H9 (cell line): Measurements from ENCODE around the gene TRIM68. TPM values are rescaled to one million over a fixed set of nuclear protein-coding genes. Genes with fewer than 3 reads are reported as not detected.

Experiments used
- DNase-seq: peaks from one replicate; pipeline ENCODE4 v3.0.0-alpha.2; 2017
- H2AFZ ChIP-seq: one replicate; pipeline ENCODE4 v1.6.1; 2013; ENCODE audit warnings: mild to moderate bottlenecking, low read length, control low read depth, moderate library complexity
- H2AK5ac ChIP-seq: 2 replicates; pipeline ENCODE4 v1.6.1; 2013; ENCODE audit warnings: low read length, control low read depth, mixed read lengths; ENCODE audit not compliant: insufficient read length
- H2BK120ac ChIP-seq: one replicate; pipeline ENCODE4 v1.6.1; 2013; ENCODE audit warnings: low read depth, mild to moderate bottlenecking, low read length, control low read depth, inconsistent platforms; ENCODE audit not compliant: poor library complexity, severe bottlenecking
- H2BK12ac ChIP-seq: 2 replicates; pipeline ENCODE4 v1.6.1; 2013; ENCODE audit warnings: low read length, control low read depth, mixed read lengths, low read depth; ENCODE audit not compliant: insufficient read length
- H2BK15ac ChIP-seq: 2 replicates; pipeline ENCODE4 v1.6.1; 2013; ENCODE audit warnings: low read depth, low read length, control low read depth
- H2BK20ac ChIP-seq: one replicate; pipeline ENCODE4 v1.6.1; 2013; ENCODE audit warnings: low read depth, mild to moderate bottlenecking, low read length, control low read depth, inconsistent platforms; ENCODE audit not compliant: poor library complexity, severe bottlenecking
- H2BK5ac ChIP-seq: 2 replicates; pipeline ENCODE4 v1.6.1; 2013; ENCODE audit warnings: low read length, control low read depth, mixed read lengths; ENCODE audit not compliant: insufficient read length
- H3K14ac ChIP-seq: 2 replicates; pipeline ENCODE4 v1.6.1; 2013; ENCODE audit warnings: low read length, control low read depth; ENCODE audit not compliant: insufficient read depth
- H3K18ac ChIP-seq: 2 replicates; pipeline ENCODE4 v1.6.1; 2013; ENCODE audit warnings: low read depth, mild to moderate bottlenecking, mixed read lengths, low read length, control low read depth; ENCODE audit not compliant: insufficient read length
- H3K23ac ChIP-seq: 2 replicates; pipeline ENCODE4 v1.6.1; 2013; ENCODE audit warnings: low read length, control low read depth, mixed read lengths, low read depth; ENCODE audit not compliant: insufficient read length
- H3K23me2 ChIP-seq: 2 replicates; pipeline ENCODE4 v1.6.1; 2013; ENCODE audit warnings: low read depth, mild to moderate bottlenecking, mixed read lengths, low read length, control low read depth; ENCODE audit not compliant: insufficient read length, poor library complexity, severe bottlenecking
- H3K27ac ChIP-seq: 2 replicates; pipeline ENCODE4 v1.5.1; 2013; ENCODE audit warnings: low read length, control low read depth, mixed read lengths, low read depth; ENCODE audit not compliant: insufficient read length
- H3K27me3 ChIP-seq: 2 replicates; pipeline ENCODE4 v1.6.1; 2013; ENCODE audit warnings: low read length, control low read depth, inconsistent platforms; ENCODE audit not compliant: insufficient read depth
- H3K4ac ChIP-seq: 2 replicates; pipeline ENCODE4 v1.6.1; 2013; ENCODE audit warnings: low read depth, mild to moderate bottlenecking, control low read depth, inconsistent platforms, low read length, moderate library complexity
- H3K4me1 ChIP-seq: 2 replicates; pipeline ENCODE4 v1.6.1; 2013; ENCODE audit warnings: low read length, control low read depth, inconsistent platforms; ENCODE audit not compliant: insufficient read depth
- H3K4me2 ChIP-seq: 2 replicates; pipeline ENCODE4 v1.6.1; 2013; ENCODE audit warnings: low read length, control low read depth, mixed read lengths; ENCODE audit not compliant: insufficient read length, insufficient read depth
- H3K56ac ChIP-seq: 2 replicates; pipeline ENCODE4 v1.6.1; 2013; ENCODE audit warnings: low read depth, mild to moderate bottlenecking, mixed read lengths, low read length, control low read depth; ENCODE audit not compliant: insufficient read length
- H3K79me1 ChIP-seq: 2 replicates; pipeline ENCODE4 v1.6.1; 2013; ENCODE audit warnings: low read depth, mild to moderate bottlenecking, moderate library complexity, low read length, control low read depth, inconsistent platforms; ENCODE audit not compliant: insufficient read depth, poor library complexity, severe bottlenecking
- H3K79me2 ChIP-seq: 2 replicates; pipeline ENCODE4 v1.6.1; 2013; ENCODE audit warnings: low read length, control low read depth, inconsistent platforms; ENCODE audit not compliant: insufficient read depth
- H3K9ac ChIP-seq: 2 replicates; pipeline ENCODE4 v1.6.1; 2013; ENCODE audit warnings: low read length, control low read depth, mixed read lengths; ENCODE audit not compliant: insufficient read length; ENCODE audit errors: extremely low read depth
- H3K9me3 ChIP-seq: one replicate; pipeline ENCODE4 v1.6.1; 2013; ENCODE audit warnings: low read depth, low read length, inconsistent platforms; ENCODE audit not compliant: control insufficient read depth
- H3T11ph ChIP-seq: one replicate; pipeline ENCODE4 v1.6.1; 2013; ENCODE audit warnings: mild to moderate bottlenecking, low read length, control low read depth, inconsistent platforms
- H4K20me1 ChIP-seq: one replicate; pipeline ENCODE4 v1.6.1; 2013; ENCODE audit not compliant: control insufficient read depth, insufficient read length, insufficient read depth
- H4K5ac ChIP-seq: 2 replicates; pipeline ENCODE4 v1.6.1; 2013; ENCODE audit warnings: low read depth, mild to moderate bottlenecking, mixed read lengths, low read length, control low read depth; ENCODE audit not compliant: insufficient read length
- H4K8ac ChIP-seq: replicated peaks from 2 replicates; pipeline ENCODE4 v1.6.1; 2013; ENCODE audit warnings: low read length, control low read depth, mixed read lengths, low read depth; ENCODE audit not compliant: insufficient read length
- H4K91ac ChIP-seq: 2 replicates; pipeline ENCODE4 v1.6.1; 2013; ENCODE audit warnings: low read depth, mild to moderate bottlenecking, moderate library complexity, mixed read lengths, low read length, control low read depth; ENCODE audit not compliant: insufficient read length
- H3K27ac Mint-ChIP-seq, 3 experiments: 2 replicates in 2 of 3; 3 replicates in 1 of 3; pipeline ENCODE4 v1.8.0; 2020 to 2021; ENCODE audit warnings: mixed read lengths in 3 of 3, mild to moderate bottlenecking in 1 of 3, moderate library complexity in 1 of 3
- H3K27me3 Mint-ChIP-seq: 2 replicates; pipeline ENCODE4 v1.8.0; 2021; ENCODE audit warnings: low read depth, mild to moderate bottlenecking, moderate library complexity, mixed read lengths
- H3K36me3 Mint-ChIP-seq, 3 experiments: 2 replicates in 2 of 3; 3 replicates in 1 of 3; pipeline ENCODE4 v1.8.0; 2020 to 2021; ENCODE audit warnings: low read depth in 3 of 3, mixed read lengths in 3 of 3; ENCODE audit not compliant: insufficient read depth in 1 of 3
- H3K4me1 Mint-ChIP-seq, 2 experiments: 2 replicates each; pipeline ENCODE4 v1.8.0; 2020; ENCODE audit warnings: mixed read lengths in 2 of 2
- H3K4me3 Mint-ChIP-seq, 2 experiments: 2 replicates in 1 of 2; 3 replicates in 1 of 2; pipeline ENCODE4 v1.8.0; 2020 to 2021; ENCODE audit warnings: mild to moderate bottlenecking in 2 of 2, mixed read lengths in 2 of 2, moderate library complexity in 1 of 2
- H3K9me3 Mint-ChIP-seq, 2 experiments: 2 replicates in 1 of 2; 3 replicates in 1 of 2; pipeline ENCODE4 v1.8.0; 2020; ENCODE audit warnings: mild to moderate bottlenecking in 2 of 2, mixed read lengths in 2 of 2, moderate library complexity in 1 of 2
- total RNA-seq: library from RNA; stranded (reverse); gene quantifications from 2 replicates; pipeline ENCODE4 v1.2.1, GENCODE V29; 2021
- TF ChIP-seq, protein P1 (sequence below): fragments of 200-600 bp; sonication (generic); conservative IDR thresholded peaks from 3 replicates; pipeline ENCODE4 v1.8.0; 2021; ENCODE audit warnings: antibody characterized with exemption, mild to moderate bottlenecking

The TRIM68 gene
- total RNA-seq, 1 experiment from 2014 or later = 9.9 TPM

DNA sequence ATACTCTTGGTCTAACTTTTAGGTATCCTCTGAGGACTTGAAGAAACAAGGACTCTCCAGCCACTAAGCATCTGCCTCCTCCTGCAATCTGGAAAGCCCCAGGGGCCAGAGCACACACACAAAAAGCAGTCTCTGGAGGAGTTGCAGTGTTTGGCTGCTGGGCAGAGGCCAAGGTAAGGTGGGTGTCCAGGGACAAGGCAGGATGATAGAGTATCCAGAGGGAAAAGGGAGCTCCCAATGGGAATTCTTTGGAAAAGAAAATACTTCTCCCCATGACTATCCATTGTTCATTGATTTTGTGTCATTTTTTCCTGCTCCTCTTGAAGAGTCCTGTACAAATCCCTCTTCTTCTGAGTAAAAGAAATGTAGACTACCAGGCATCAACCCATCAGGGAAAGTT, 26.6 kb downstream of the TRIM68 start, which contains the start of gene OR52I2:
TSS of gene OR52I2 (plus strand) at position 301 of the 400 bp plus-strand sequence.
- Histone ChIP-seq H3K9ac (no peak within 1 kb of the TSS), H3K18ac (no peak within 1 kb of the TSS), H3K23ac (no peak within 1 kb of the TSS), H2BK120ac (no peak within 1 kb of the TSS), H2AFZ (no peak within 1 kb of the TSS), H3K27ac (no peak within 1 kb of the TSS), H4K8ac (no peak within 1 kb of the TSS), H3K79me2 (no peaks in the 10 kb centered on the region), H2AK5ac (no peak within 1 kb of the TSS), H3K56ac (no peak within 1 kb of the TSS), H3K14ac (no peak within 1 kb of the TSS), H4K91ac (no peak within 1 kb of the TSS), H2BK12ac (no peak within 1 kb of the TSS), H3K4me1 (no peaks in the 10 kb centered on the region), H3K27me3 (no peaks in the 10 kb centered on the region), H2BK15ac (no peak within 1 kb of the TSS), H2BK20ac (no peak within 1 kb of the TSS), H4K5ac (no peak within 1 kb of the TSS), H3K4ac (no peak within 1 kb of the TSS), H3T11ph (no peak within 1 kb of the TSS), H3K4me2 (no peak within 1 kb of the TSS), H3K9me3 (no peaks in the 10 kb centered on the region), H4K20me1 (no peaks in the 10 kb centered on the region), H3K79me1 (no peaks in the 10 kb centered on the region), H2BK5ac (no peak within 1 kb of the TSS), H3K23me2 (no peaks in the 10 kb centered on the region)
- DNase-seq = no peak
- no peaks in the 10 kb centered on the region for H3K4me1 Mint-ChIP-seq
- peaks cover 11% of the 10 kb centered on the region; the same call in 1 of the 2 replicates for H3K27me3 Mint-ChIP-seq
- TF ChIP-seq, protein P1, sequence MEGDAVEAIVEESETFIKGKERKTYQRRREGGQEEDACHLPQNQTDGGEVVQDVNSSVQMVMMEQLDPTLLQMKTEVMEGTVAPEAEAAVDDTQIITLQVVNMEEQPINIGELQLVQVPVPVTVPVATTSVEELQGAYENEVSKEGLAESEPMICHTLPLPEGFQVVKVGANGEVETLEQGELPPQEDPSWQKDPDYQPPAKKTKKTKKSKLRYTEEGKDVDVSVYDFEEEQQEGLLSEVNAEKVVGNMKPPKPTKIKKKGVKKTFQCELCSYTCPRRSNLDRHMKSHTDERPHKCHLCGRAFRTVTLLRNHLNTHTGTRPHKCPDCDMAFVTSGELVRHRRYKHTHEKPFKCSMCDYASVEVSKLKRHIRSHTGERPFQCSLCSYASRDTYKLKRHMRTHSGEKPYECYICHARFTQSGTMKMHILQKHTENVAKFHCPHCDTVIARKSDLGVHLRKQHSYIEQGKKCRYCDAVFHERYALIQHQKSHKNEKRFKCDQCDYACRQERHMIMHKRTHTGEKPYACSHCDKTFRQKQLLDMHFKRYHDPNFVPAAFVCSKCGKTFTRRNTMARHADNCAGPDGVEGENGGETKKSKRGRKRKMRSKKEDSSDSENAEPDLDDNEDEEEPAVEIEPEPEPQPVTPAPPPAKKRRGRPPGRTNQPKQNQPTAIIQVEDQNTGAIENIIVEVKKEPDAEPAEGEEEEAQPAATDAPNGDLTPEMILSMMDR = no peak
- no peak within 1 kb of the TSS for H3K27ac Mint-ChIP-seq
- no peaks in the 10 kb centered on the region; a peak in 1 of 5 replicates for H3K9me3 Mint-ChIP-seq
- H3K4me3 Mint-ChIP-seq = no peak within 1 kb of the TSS
- H3K36me3 Mint-ChIP-seq = no peaks in the 10 kb centered on the region
